Measurements from ENCODE around the gene TNFRSF1A. TPM values are rescaled to one million over a fixed set of nuclear protein-coding genes. Genes with fewer than 3 reads are reported as not detected.
"Not testable (repeated sequence)": the region's sequence is repeated elsewhere in the genome, so short reads cannot be mapped to it uniquely, and the experiment has no call there.

Gene TNFRSF1A
- total and polyA plus RNA-seq, 2 donors from 2014 or later, result 99.6 to 186 TPM

DNA sequence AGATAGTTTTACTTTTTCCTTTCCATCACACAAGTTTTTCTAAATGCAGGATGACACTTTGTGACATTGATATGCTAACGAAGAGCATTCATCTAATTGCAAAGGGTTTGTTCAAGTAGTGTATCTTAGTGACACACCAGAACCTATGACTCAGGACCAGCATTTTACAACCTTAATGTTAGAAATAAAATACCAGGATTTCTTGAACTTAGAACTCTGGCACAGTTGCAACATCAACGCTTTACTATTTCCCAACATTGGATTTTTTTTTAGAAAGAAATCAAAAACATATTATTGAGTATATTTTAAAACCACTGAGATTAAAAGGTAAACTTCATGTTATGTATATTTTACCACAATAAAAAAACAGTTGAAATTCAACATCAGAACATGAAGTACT lies 49.3 kb downstream of the TNFRSF1A start:
- FAIRE-seq, result no peak
- no peak overlapping the region for H3K4me3 ChIP-seq (ENCODE audit: low read length in 3 of 3)
- H3K36me3 ChIP-seq (ENCODE audit: control insufficient read depth in 2 of 3, insufficient read depth in 3 of 3, low read length in 3 of 3), result no peaks in the 10 kb centered on the region
- H3K9ac ChIP-seq (ENCODE audit: low read length in 3 of 3), result no peak overlapping the region
- no peak for TF ChIP-seq CTCF (IDR thresholded peaks at IDR 0.05; ENCODE audit: borderline replicate concordance, extremely low read depth, insufficient read depth)
- no peaks in the 10 kb centered on the region for H3K27me3 ChIP-seq (ENCODE audit: control insufficient read depth, insufficient read depth, low read length)
- intact Hi-C loops (cut with DNase I), result no loop called here
- no peaks in the 10 kb centered on the region for H3K9me3 ChIP-seq (ENCODE audit: control insufficient read depth in 2 of 3, insufficient read depth in 1 of 3, low read length in 3 of 3)
- no peaks in the 10 kb centered on the region for H3K4me1 ChIP-seq (ENCODE audit: control insufficient read depth in 2 of 3, insufficient read depth in 2 of 3, low read depth in 1 of 3, low read length in 3 of 3)
- no peak overlapping the region for H3K27ac ChIP-seq (ENCODE audit: low read depth in 2 of 2, low read length in 2 of 2)
- no peak for DNase-seq

DNA sequence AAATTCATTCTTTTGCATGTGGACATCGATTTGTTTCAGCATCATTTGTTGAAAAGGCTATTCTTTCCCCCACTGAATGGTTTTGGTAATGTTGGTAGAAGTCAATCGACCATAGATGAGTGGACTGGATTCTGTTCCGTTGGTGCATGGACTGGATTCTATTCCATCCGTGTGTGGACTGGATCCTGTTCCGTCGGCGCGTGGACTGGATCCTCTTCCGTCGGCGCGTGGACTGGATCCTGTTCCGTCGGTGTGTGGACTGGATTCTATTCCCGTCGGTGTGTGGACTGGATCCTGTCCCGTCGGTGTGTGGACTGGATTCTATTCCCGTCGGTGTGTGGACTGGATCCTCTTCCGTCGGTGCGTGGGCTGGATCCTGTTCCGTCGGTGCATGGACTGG lies 52.0 kb downstream of the TNFRSF1A start:
- not testable (repeated sequence) for H3K27ac ChIP-seq (ENCODE audit: low read depth in 2 of 2, low read length in 2 of 2); H3K4me1 ChIP-seq (ENCODE audit: control insufficient read depth in 2 of 3, insufficient read depth in 2 of 3, low read depth in 1 of 3, low read length in 3 of 3); H3K36me3 ChIP-seq (ENCODE audit: control insufficient read depth in 2 of 3, insufficient read depth in 3 of 3, low read length in 3 of 3); H3K4me3 ChIP-seq (ENCODE audit: low read length in 3 of 3); H3K27me3 ChIP-seq (ENCODE audit: control insufficient read depth, insufficient read depth, low read length); DNase-seq; H3K9me3 ChIP-seq (ENCODE audit: control insufficient read depth in 2 of 3, insufficient read depth in 1 of 3, low read length in 3 of 3); FAIRE-seq; H3K9ac ChIP-seq (ENCODE audit: low read length in 3 of 3)
- intact Hi-C loops (cut with DNase I), result loop anchor here (10.0 kb wide), 1 partner anchor 305 kb away; no protein-coding TSS in a partner anchor

DNA sequence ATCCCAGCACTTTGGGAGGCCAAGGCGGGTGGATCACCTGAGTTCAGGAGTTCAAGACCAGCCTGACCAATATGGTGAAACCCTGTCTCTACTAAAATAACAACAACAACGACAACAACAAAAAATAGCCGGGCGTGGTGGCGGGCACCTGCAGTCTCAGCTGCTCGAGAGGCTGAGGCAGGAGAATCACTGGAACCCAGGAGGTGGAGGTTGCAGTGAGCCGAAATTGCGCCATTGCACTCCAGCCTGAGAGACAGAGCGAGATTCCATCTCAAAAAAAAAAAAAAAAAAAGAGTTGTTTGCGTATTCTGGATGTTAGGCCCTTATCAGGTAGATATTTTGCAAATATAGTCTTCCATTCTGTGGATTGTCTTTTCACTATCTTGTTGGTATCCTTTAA lies 52.8 kb downstream of the TNFRSF1A start:
- not testable (repeated sequence) for FAIRE-seq; H3K9ac ChIP-seq (ENCODE audit: low read length in 3 of 3); H3K27ac ChIP-seq (ENCODE audit: low read depth in 2 of 2, low read length in 2 of 2); H3K9me3 ChIP-seq (ENCODE audit: control insufficient read depth in 2 of 3, insufficient read depth in 1 of 3, low read length in 3 of 3); DNase-seq; H3K4me1 ChIP-seq (ENCODE audit: control insufficient read depth in 2 of 3, insufficient read depth in 2 of 3, low read depth in 1 of 3, low read length in 3 of 3); H3K36me3 ChIP-seq (ENCODE audit: control insufficient read depth in 2 of 3, insufficient read depth in 3 of 3, low read length in 3 of 3); H3K4me3 ChIP-seq (ENCODE audit: low read length in 3 of 3); H3K27me3 ChIP-seq (ENCODE audit: control insufficient read depth, insufficient read depth, low read length)
- intact Hi-C loops (cut with DNase I), result loop anchor here (10.0 kb wide), 1 partner anchor 304 kb away; no protein-coding TSS in a partner anchor

- Histone ChIP-seq H3K27me3 (ENCODE audit: control insufficient read depth, insufficient read depth, low read length) (no peaks in the 10 kb centered on the region), H3K9ac (ENCODE audit: low read length in 3 of 3) (no peak overlapping the region), H3K4me1 (ENCODE audit: control insufficient read depth in 2 of 3, insufficient read depth in 2 of 3, low read depth in 1 of 3, low read length in 3 of 3) (no peaks in the 10 kb centered on the region), H3K36me3 (ENCODE audit: control insufficient read depth in 2 of 3, insufficient read depth in 3 of 3, low read length in 3 of 3) (no peaks in the 10 kb centered on the region), H3K9me3 (ENCODE audit: control insufficient read depth in 2 of 3, insufficient read depth in 1 of 3, low read length in 3 of 3) (no peaks in the 10 kb centered on the region), H3K4me3 (ENCODE audit: low read length in 3 of 3) (no peak overlapping the region), H3K27ac (ENCODE audit: low read depth in 2 of 2, low read length in 2 of 2) (no peak overlapping the region)
- intact Hi-C loops (cut with DNase I), result loop anchor here (10.0 kb wide), 1 partner anchor 303 kb away; no protein-coding TSS in a partner anchor
- no peak for DNase-seq
- TF ChIP-seq CTCF (IDR thresholded peaks at IDR 0.05; ENCODE audit: borderline replicate concordance, extremely low read depth, insufficient read depth), result no peak
- FAIRE-seq, result no peak
Measured at GRCh38 chr12:6288235-6288634, 53.6 kb downstream of the TNFRSF1A start.

Measured in kidney (tissue), 14 donors.